Uterus (tissue), 4 donors: Measurements from ENCODE around the gene ETV3L. TPM values are rescaled to one million over a fixed set of nuclear protein-coding genes. Genes with fewer than 3 reads are reported as not detected.

Source experiments
- DNase-seq, 2 donors: peaks; one replicate each; pipeline ENCODE4 v3.0.0-alpha.2; 2019 to 2020
- H3K27ac ChIP-seq, 2 donors: fragments of 200-600 bp; sonication (generic); 1 replicate in 1 of 2; 2 replicates in 1 of 2; pipeline ENCODE4 v1.5.1; 2016 to 2018
- H3K27me3 ChIP-seq, 2 donors: fragments of 200-600 bp; sonication (generic); one replicate each; pipeline ENCODE4 v1.5.1; 2018 to 2019; ENCODE audit warnings: control low read depth in 1 of 2
- H3K36me3 ChIP-seq, 2 donors: fragments of 200-600 bp; sonication (generic); one replicate each; pipeline ENCODE4 v1.5.1; 2019; ENCODE audit warnings: control low read depth in 1 of 2
- H3K4me1 ChIP-seq, 2 donors: fragments of 200-600 bp; sonication (generic); one replicate each; pipeline ENCODE4 v1.5.1; 2018 to 2019; ENCODE audit warnings: control low read depth in 1 of 2
- H3K4me3 ChIP-seq, 2 donors: fragments of 200-600 bp; sonication (generic); 1 replicate in 1 of 2; 2 replicates in 1 of 2; pipeline ENCODE4 v1.5.1; 2018 to 2019; ENCODE audit warnings: mild to moderate bottlenecking in 1 of 2
- H3K9me3 ChIP-seq, 2 donors: fragments of 200-600 bp; sonication (generic); one replicate each; pipeline ENCODE4 v1.5.1; 2019; ENCODE audit warnings: control low read depth in 1 of 2
- CTCF ChIP-seq, 4 experiments: fragments of 200-600 bp in 2 of 4; fragments of 450-650 bp in 2 of 4; sonication (generic) in 2 of 4; IDR thresholded peaks; one replicate each; pipeline ENCODE4 v1.5.1; 2016 to 2019; ENCODE audit warnings: antibody characterized with exemption in 4 of 4, mild to moderate bottlenecking in 2 of 4, moderate library complexity in 1 of 4
- POLR2A ChIP-seq, 2 donors: fragments of 450-650 bp; IDR thresholded peaks; one replicate each; pipeline ENCODE4 v1.6.1; 2016; ENCODE audit warnings: antibody characterized with exemption in 2 of 2, mild to moderate bottlenecking in 1 of 2, moderate library complexity in 1 of 2
- intact Hi-C: fragments of 100-400 bp; cut with DNase I; formaldehyde crosslinking; loops from one replicate; pipeline ENCODE4 v1.15.1; 2023; ENCODE audit warnings: low total_unique reads
- total RNA-seq, 4 donors: library from RNA; depleted of rRNA in 3 of 4; stranded (reverse); fragments of >200 nt in 3 of 4; gene quantifications; one replicate each; pipeline versions ENCODE4 v1.1.0 to v1.2.4, GENCODE V29; 2014 to 2023
- donor health status: DM: yes; HTN: yes; CAD: no.

The ETV3L gene
- total RNA-seq, 4 donors from 2014 or later = not detected

DNA sequence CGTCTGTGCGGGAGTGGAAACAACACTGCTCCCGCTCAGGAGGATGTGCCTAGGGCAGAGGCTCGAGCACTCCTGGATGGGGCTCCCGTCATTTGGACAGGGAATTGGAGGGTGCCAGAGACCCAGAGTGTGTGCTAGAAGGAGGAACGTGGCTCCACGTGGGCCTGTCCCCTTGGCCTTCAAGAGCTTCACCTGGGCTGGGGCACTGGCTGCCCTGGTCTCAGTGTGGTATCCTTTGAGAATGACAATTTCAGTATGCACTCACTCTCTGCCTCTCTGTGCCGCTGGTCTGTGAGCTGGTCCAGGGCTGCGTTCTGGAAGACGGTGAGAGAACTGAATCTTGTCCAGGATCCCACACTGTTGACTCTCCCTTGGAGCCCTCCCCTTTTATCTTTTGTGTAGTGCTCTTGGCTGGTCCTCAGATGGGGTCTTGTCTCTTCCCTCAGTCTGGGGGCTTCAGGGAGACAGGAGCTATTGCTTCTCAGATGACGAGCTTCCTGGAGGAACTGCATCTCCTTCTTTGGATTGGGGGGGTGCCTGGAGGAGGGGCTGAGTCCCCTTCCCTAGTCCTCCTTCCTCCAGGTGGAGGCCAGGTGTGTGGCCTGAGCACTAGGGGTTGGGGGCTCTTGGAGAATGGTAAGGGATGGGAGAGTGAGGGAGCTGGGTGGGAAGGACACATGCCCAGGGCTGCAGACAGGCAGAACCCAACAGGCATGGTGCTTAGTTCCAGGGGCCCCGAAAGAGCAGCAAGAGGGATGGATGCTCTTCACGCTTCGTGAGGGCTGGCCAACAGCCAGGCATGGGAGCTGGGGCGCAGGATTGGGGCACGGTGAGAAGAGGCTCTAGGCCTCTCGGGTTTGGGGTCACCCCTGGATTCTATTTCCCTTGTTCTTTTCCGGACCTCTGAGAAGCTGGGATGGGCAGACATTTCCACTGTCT, 14.8 kb upstream of the ETV3L start:
- intact Hi-C loops = no loop called here
- no peak overlapping the region for H3K27ac ChIP-seq
- H3K4me1 ChIP-seq = no peaks in the 10 kb centered on the region
- H3K9me3 ChIP-seq = no peaks in the 10 kb centered on the region
- no peaks in the 10 kb centered on the region for H3K36me3 ChIP-seq
- no peak for DNase-seq
- H3K4me3 ChIP-seq = no peak overlapping the region
- TF ChIP-seq POLR2A (IDR thresholded peaks at IDR 0.05) = no peak
- TF ChIP-seq CTCF (IDR thresholded peaks at IDR 0.05) = no peak
- H3K27me3 ChIP-seq = no peaks in the 10 kb centered on the region

GRCh38 chr1:157113631-157114030, 14.0 kb upstream of the ETV3L start:
- DNase-seq = no peak
- TF ChIP-seq POLR2A (IDR thresholded peaks at IDR 0.05) (no peak), CTCF (IDR thresholded peaks at IDR 0.05) (no peak)
- no peaks in the 10 kb centered on the region for H3K4me1 ChIP-seq
- H3K9me3 ChIP-seq = no peaks in the 10 kb centered on the region
- H3K4me3 ChIP-seq = no peak overlapping the region
- no peaks in the 10 kb centered on the region for H3K27me3 ChIP-seq
- H3K36me3 ChIP-seq = no peaks in the 10 kb centered on the region
- no peak overlapping the region for H3K27ac ChIP-seq
- intact Hi-C loops = no loop called here

- Histone ChIP-seq H3K36me3 (no peaks in the 10 kb centered on the region), H3K4me1 (no peaks in the 10 kb centered on the region), H3K4me3 (no peak overlapping the region), H3K27me3 (no peaks in the 10 kb centered on the region), H3K27ac (no peak overlapping the region), H3K9me3 (no peaks in the 10 kb centered on the region)
- intact Hi-C loops = no loop called here
- no peak for DNase-seq
- TF ChIP-seq CTCF (IDR thresholded peaks at IDR 0.05) (no peak), POLR2A (IDR thresholded peaks at IDR 0.05) (no peak)
These were observed 13.5 kb upstream of the ETV3L start for GRCh38 chr1:157113106-157113505.

- Histone ChIP-seq H3K4me1 (no peaks in the 10 kb centered on the region), H3K27ac (no peak overlapping the region), H3K9me3 (no peaks in the 10 kb centered on the region), H3K36me3 (no peaks in the 10 kb centered on the region), H3K27me3 (no peaks in the 10 kb centered on the region), H3K4me3 (no peak overlapping the region)
- intact Hi-C loops = no loop called here
- no peak for DNase-seq
- TF ChIP-seq CTCF (IDR thresholded peaks at IDR 0.05) (no peak), POLR2A (IDR thresholded peaks at IDR 0.05) (no peak)
These were observed 12.7 kb upstream of the ETV3L start for GRCh38 chr1:157112186-157112867.
